Endothelial cell of umbilical vein (primary cell): ENCODE measurements around the gene COTL1. TPM values are rescaled to one million over a fixed set of nuclear protein-coding genes. Genes with fewer than 3 reads are reported as not detected.

Experiments
- BruUV-seq: library from RNA; stranded (reverse); fragments of 400-500 nt; replicated peaks from 2 replicates; lab custom pipeline; 2021; lab: Mats Ljungman, UMichigan
- CTCF ChIA-PET: fragments of 300-600, 350-600 bp; sonication (Branson Sonifier 250); formaldehyde crosslinking; loops from one replicate; lab custom pipeline; 2021; ENCODE audit warnings: antibody characterized with exemption, inconsistent platforms; lab: Charles Lee
- POLR2A ChIA-PET: fragments of 300-600, 350-600 bp; sonication (Branson Sonifier 250); formaldehyde crosslinking; loops from one replicate; lab custom pipeline; 2021; ENCODE audit warnings: antibody characterized with exemption, inconsistent platforms; lab: Charles Lee
- DNase-seq: peaks from one replicate; pipeline ENCODE4 v3.0.0-alpha.2; 2011; ENCODE audit warnings: low read depth, low spot score
- FAIRE-seq: peaks from 2 replicates; lab custom pipeline; 2011; peaks lifted over from hg19 to GRCh38; lab: Jason Lieb, UNC
- H2AFZ ChIP-seq: 2 replicates; pipeline ENCODE4 v1.6.0; 2012; ENCODE audit warnings: low read depth, low read length, control low read depth, inconsistent platforms
- H3K27ac ChIP-seq: 2 replicates; pipeline ENCODE4 v1.5.1; 2011; ENCODE audit warnings: low read depth, mild to moderate bottlenecking, control low read depth, low read length, moderate library complexity; ENCODE audit not compliant: insufficient read depth
- H3K27me3 ChIP-seq, 2 experiments: 2 replicates each; pipeline versions ENCODE4 v1.6.0 to v1.6.1; 2011; ENCODE audit warnings: low read length in 2 of 2, mixed read lengths in 1 of 2; ENCODE audit not compliant: control insufficient read depth in 2 of 2, insufficient read depth in 2 of 2
- H3K36me3 ChIP-seq, 2 experiments: 2 replicates in 1 of 2; 3 replicates in 1 of 2; pipeline ENCODE4 v1.5.1; 2011; ENCODE audit warnings: low read length in 2 of 2, mild to moderate bottlenecking in 1 of 2, moderate library complexity in 1 of 2; ENCODE audit not compliant: control insufficient read depth in 2 of 2, insufficient read depth in 2 of 2; ENCODE audit errors: extremely low read depth in 1 of 2
- H3K4me1 ChIP-seq: 3 replicates; pipeline ENCODE4 v1.5.1; 2011; ENCODE audit warnings: mild to moderate bottlenecking, low read length; ENCODE audit not compliant: control insufficient read depth, insufficient read depth; ENCODE audit errors: extremely low read depth
- H3K4me2 ChIP-seq: 2 replicates; pipeline ENCODE4 v1.6.1; 2011; ENCODE audit warnings: low read length, control low read depth, mixed read lengths; ENCODE audit not compliant: insufficient read depth
- H3K4me3 ChIP-seq, 3 experiments: fragments of 200-600 bp in 1 of 3; sonication (generic), shearing (Covaris generic) in 1 of 3; replicated peaks in 1 of 3; 2 replicates each; pipeline ENCODE4 v1.5.1; 2011 to 2016; ENCODE audit warnings: control low read depth in 3 of 3, low read length in 3 of 3, mild to moderate bottlenecking in 2 of 3, inconsistent platforms in 1 of 3, low read depth in 1 of 3, moderate library complexity in 1 of 3; ENCODE audit not compliant: insufficient read depth in 1 of 3
- H3K79me2 ChIP-seq: 2 replicates; pipeline ENCODE4 v1.6.0; 2012; ENCODE audit warnings: low read length, inconsistent platforms; ENCODE audit not compliant: control insufficient read depth, insufficient read depth
- H3K9ac ChIP-seq: replicated peaks from 2 replicates; pipeline ENCODE3; 2011; ENCODE audit warnings: low read length, control low read depth; ENCODE audit not compliant: insufficient read depth; ENCODE audit errors: extremely low read depth
- H3K9me1 ChIP-seq: replicated peaks from 3 replicates; pipeline ENCODE4 v1.6.0; 2011; ENCODE audit warnings: mild to moderate bottlenecking, low read length; ENCODE audit not compliant: control insufficient read depth, insufficient read depth; ENCODE audit errors: extremely low read depth
- H3K9me3 ChIP-seq: replicated peaks from 2 replicates; pipeline ENCODE4 v1.5.1; 2012; ENCODE audit warnings: low read length, inconsistent platforms; ENCODE audit not compliant: control insufficient read depth, insufficient read depth
- H4K20me1 ChIP-seq: replicated peaks from 2 replicates; pipeline ENCODE3; 2011; ENCODE audit warnings: mild to moderate bottlenecking, low read length; ENCODE audit not compliant: control insufficient read depth, insufficient read depth; ENCODE audit errors: extremely low read depth
- CTCF ChIP-seq, 2 donors: IDR thresholded peaks; 1 replicate in 1 of 2; 2 replicates in 1 of 2; pipeline ENCODE4 v1.5.1; 2011; ENCODE audit warnings: low read length in 2 of 2, mild to moderate bottlenecking in 2 of 2, moderate library complexity in 2 of 2, control low read depth in 1 of 2, inconsistent platforms in 1 of 2, low read depth in 1 of 2; ENCODE audit not compliant: insufficient read depth in 1 of 2; ENCODE audit errors: extremely low read depth in 1 of 2
- EZH2 ChIP-seq: IDR thresholded peaks from 2 replicates; pipeline ENCODE4 v1.6.1; 2012; ENCODE audit warnings: borderline replicate concordance, low read depth, mild to moderate bottlenecking, moderate library complexity, low read length, inconsistent platforms; ENCODE audit not compliant: severe bottlenecking
- FOS ChIP-seq: IDR thresholded peaks from 2 replicates; pipeline ENCODE4 v1.6.1; 2011; ENCODE audit warnings: mild to moderate bottlenecking, low read length, moderate library complexity, borderline replicate concordance; ENCODE audit not compliant: insufficient read depth
- GATA2 ChIP-seq: IDR thresholded peaks from 2 replicates; pipeline ENCODE4 v1.7.0; 2011; ENCODE audit warnings: low read depth, mild to moderate bottlenecking, moderate library complexity, mixed read lengths, low read length; ENCODE audit not compliant: insufficient read length, insufficient read depth
- JUN ChIP-seq: IDR thresholded peaks from 2 replicates; pipeline ENCODE4 v1.6.1; 2011; ENCODE audit warnings: borderline replicate concordance, low read depth; ENCODE audit not compliant: insufficient read length, insufficient read depth
- MAX ChIP-seq: IDR thresholded peaks from 2 replicates; pipeline ENCODE4 v1.6.1; 2011; ENCODE audit not compliant: insufficient read depth, insufficient read length
- MYC ChIP-seq: IDR thresholded peaks from one replicate; pipeline ENCODE4 v1.6.1; 2011; ENCODE audit warnings: mild to moderate bottlenecking, low read depth, low read length
- POLR2A ChIP-seq: IDR thresholded peaks from 2 replicates; pipeline ENCODE4 v1.6.1; 2012; ENCODE audit warnings: low read depth, mild to moderate bottlenecking, control low read depth, low read length
- POLR2AphosphoS5 ChIP-seq: IDR thresholded peaks from 2 replicates; pipeline ENCODE4 v1.6.1; 2012; ENCODE audit warnings: low read depth, mild to moderate bottlenecking, control low read depth, low read length, moderate library complexity; ENCODE audit not compliant: insufficient read depth
- dilution Hi-C: fragments of 300-500 bp; cut with MboI; formaldehyde crosslinking; loops from one replicate; pipeline ENCODE4 v1.15.0; 2019; ENCODE audit warnings: low sequenced_read_pairs; ENCODE audit not compliant: extremely low pct_ligation_motif_present
- intact Hi-C: fragments of 100-400 bp; cut with micrococcal nuclease; formaldehyde crosslinking; loops from one replicate; pipeline ENCODE4 v1.10.0; 2022
- polyA plus RNA-seq, 4 experiments: library from polyadenylated mRNA; depleted of rRNA in 3 of 4; stranded (reverse) in 3 of 4; unstranded in 1 of 4; fragments of >200 nt; gene quantifications; 2 replicates each; pipeline versions ENCODE4 v1.2.1 to v1.2.3, GENCODE V29; 2011 to 2012; ENCODE audit warnings: missing spikeins in 1 of 4
- total RNA-seq: library from RNA; stranded (reverse); gene quantifications from 2 replicates; pipeline ENCODE4 v1.2.3, GENCODE V29; 2021

COTL1 gene
- total and polyA plus RNA-seq, 2 donors (not counting 3 experiments of a cell fraction or from before 2014, with no cell fraction given) = 90.0 to 200 TPM

GRCh38 chr16:84560269-84560668 lies 57.6 kb downstream of the COTL1 start:
- ChIA-PET CTCF (no interaction called here), POLR2A (interaction anchor here (0.6 kb wide), 1 partner anchor 78 kb away, joined by 3 read pairs; no protein-coding TSS in a partner anchor)
- Histone ChIP-seq H3K4me2 (no peak overlapping the region), H3K27ac (no peak overlapping the region), H2AFZ (no peak overlapping the region), H3K9ac (no peak overlapping the region), H4K20me1 (no peaks in the 10 kb centered on the region), H3K27me3 (no peaks in the 10 kb centered on the region), H3K4me3 (no peak overlapping the region), H3K4me1 (no peaks in the 10 kb centered on the region), H3K79me2 (no peaks in the 10 kb centered on the region), H3K9me3 (no peaks in the 10 kb centered on the region), H3K36me3 (peaks cover 0 to 7% of the 10 kb centered on the region in 2 experiments), H3K9me1 (no peaks in the 10 kb centered on the region)
- dilution Hi-C loops = no loop called here
- FAIRE-seq (no peak), DNase-seq (no peak)
- TF ChIP-seq FOS = no peak
- TF ChIP-seq MYC = no peak
- TF ChIP-seq MAX = no peak
- no peak for TF ChIP-seq POLR2AphosphoS5
- no peak for TF ChIP-seq GATA2
- no peak for TF ChIP-seq JUN
- TF ChIP-seq CTCF (IDR thresholded peaks at IDR 0.05; ENCODE audit: extremely low read depth in 1 of 2, insufficient read depth in 1 of 2, low read depth in 1 of 2, low read length in 2 of 2) = no peak
- no peak for TF ChIP-seq POLR2A
- TF ChIP-seq EZH2 = no peak
- BruUV-seq = no TSS peak
- intact Hi-C loops = no loop called here
